GM23248 (cell line): ENCODE results near the gene GLYR1. TPM values are rescaled to one million over a fixed set of nuclear protein-coding genes. Genes with fewer than 3 reads are reported as not detected.
"Not testable (repeated sequence)": the region's sequence is repeated elsewhere in the genome, so short reads cannot be mapped to it uniquely, and the experiment has no call there.

ENCODE experiments used
- DNase-seq: peaks from one replicate; pipeline ENCODE4 v3.0.0-alpha.2; 2015
- H2AFZ ChIP-seq: fragments of 200-600 bp; sonication (generic); 2 replicates; pipeline ENCODE4 v1.6.1; 2016; ENCODE audit warnings: antibody characterized with exemption
- H3F3A ChIP-seq: fragments of 200-600 bp; sonication (generic); 2 replicates; pipeline ENCODE4 v1.6.1; 2016; ENCODE audit warnings: mild to moderate bottlenecking, antibody characterized with exemption, mixed run types; ENCODE audit not compliant: insufficient read depth
- H3K27ac ChIP-seq: fragments of 200-600 bp; sonication (generic); 2 replicates; pipeline ENCODE4 v1.5.1; 2016; ENCODE audit warnings: mild to moderate bottlenecking
- H3K27me3 ChIP-seq: fragments of 200-600 bp; sonication (generic); replicated peaks from 2 replicates; pipeline ENCODE4 v1.6.1; 2016; ENCODE audit warnings: mild to moderate bottlenecking; ENCODE audit not compliant: insufficient read depth
- H3K36me3 ChIP-seq: fragments of 200-600 bp; sonication (generic); 2 replicates; pipeline ENCODE4 v1.6.1; 2016; ENCODE audit warnings: low read depth, mild to moderate bottlenecking
- H3K4me1 ChIP-seq: fragments of 200-600 bp; sonication (generic); 2 replicates; pipeline ENCODE4 v1.6.1; 2016; ENCODE audit warnings: mild to moderate bottlenecking; ENCODE audit not compliant: insufficient read depth
- H3K4me2 ChIP-seq: fragments of 200-600 bp; sonication (generic); one replicate; pipeline ENCODE4 v1.6.1; 2016; ENCODE audit warnings: mild to moderate bottlenecking; ENCODE audit not compliant: unreplicated experiment
- H3K4me3 ChIP-seq: fragments of 200-600 bp; sonication (generic); 2 replicates; pipeline ENCODE4 v1.5.1; 2016; ENCODE audit warnings: mild to moderate bottlenecking
- H3K79me2 ChIP-seq: fragments of 200-600 bp; sonication (generic); 2 replicates; pipeline ENCODE4 v1.6.1; 2016; ENCODE audit warnings: mild to moderate bottlenecking; ENCODE audit not compliant: insufficient read depth
- H3K9ac ChIP-seq: fragments of 200-600 bp; sonication (generic); 2 replicates; pipeline ENCODE4 v1.6.1; 2016; ENCODE audit warnings: mild to moderate bottlenecking
- H3K9me2 ChIP-seq: fragments of 200-600 bp; sonication (generic); 2 replicates; pipeline ENCODE4 v1.6.1; 2016; ENCODE audit warnings: mixed run types, mild to moderate bottlenecking, moderate library complexity; ENCODE audit not compliant: insufficient read depth
- H3K9me3 ChIP-seq: fragments of 200-600 bp; sonication (generic); one replicate; pipeline ENCODE4 v1.6.1; 2017; ENCODE audit warnings: low read depth
- H4K20me1 ChIP-seq: fragments of 200-600 bp; sonication (generic); 2 replicates; pipeline ENCODE4 v1.6.0; 2016; ENCODE audit not compliant: insufficient read depth
- EZH2 ChIP-seq: fragments of 200-600 bp; sonication (generic); IDR thresholded peaks from 2 replicates; pipeline ENCODE4 v1.6.1; 2018; ENCODE audit warnings: antibody characterized with exemption, mild to moderate bottlenecking; ENCODE audit not compliant: insufficient read depth, poor library complexity, severe bottlenecking
- EZH2phosphoT487 ChIP-seq: fragments of 200-600 bp; sonication (generic); IDR thresholded peaks from 2 replicates; pipeline ENCODE4 v1.6.1; 2018; ENCODE audit warnings: antibody characterized with exemption, moderate library complexity, mild to moderate bottlenecking, low read depth; ENCODE audit not compliant: insufficient read depth
- WGBS, 2 experiments: methylation state at CpG; one replicate each; pipeline ENCODE4 v1.1.6; 2015 to 2017; ENCODE audit warnings: low lambda C conversion rate in 2 of 2, low coverage in 1 of 2; ENCODE audit errors: missing lambda C conversion rate in 2 of 2; 5-methylcytosine and 5-hydroxymethylcytosine counted together
- in situ Hi-C: fragments of 300-500 bp; cut with MboI; formaldehyde crosslinking; loops from 2 replicates; pipeline ENCODE4 v1.15.0; 2020
- polyA plus RNA-seq: library from polyadenylated mRNA; unstranded; fragments of >200 nt; fragmentation: Nextera tagmentation; extraction: Ambion mirVana; gene quantifications from 2 replicates; pipeline ENCODE4 v1.2.1, GENCODE V29; 2016
- total RNA-seq: library from RNA; depleted of rRNA; stranded (reverse); fragments of >200 nt; shearing (Covaris generic); gene quantifications from 2 replicates; pipeline ENCODE4 v1.2.3, GENCODE V29; 2014; rRNA removed

Gene GLYR1
- total RNA-seq (27.4 and 31.2 TPM in 2 replicates), polyA plus RNA-seq (36.6 and 39.9 TPM in 2 replicates)

GRCh38 chr16:4846901-4847773 is at the start of gene GLYR1, which contains the start of gene UBN1:
Gene GLYR1, minus strand, starts transcription at chr16:4847288. Its CDS starts 23 bp downstream, at chr16:4847265.
Gene UBN1, plus strand, starts transcription at chr16:4847481. Its CDS starts 5,437 bp downstream, at chr16:4852918.
- Histone ChIP-seq H3K36me3 (peaks cover 26% of the 10 kb centered on the region), H3K9me2 (no peaks in the 10 kb centered on the region), H4K20me1 (peaks cover 6% of the 10 kb centered on the region; the same call in 1 of the 2 replicates), H3K4me2 (peak within 1 kb of the TSS; percentile 99), H3K9me3 (no peaks in the 10 kb centered on the region), H3K4me1 (peaks cover 41% of the 10 kb centered on the region), H3K27ac (peak within 1 kb of the TSS; percentile 91), H3K79me2 (peaks cover 95% of the 10 kb centered on the region), H3F3A (peaks cover 33% of the 10 kb centered on the region), H3K4me3 (peak within 1 kb of the TSS; percentile 82), H3K9ac (peak within 1 kb of the TSS; percentile 94), H2AFZ (peak within 1 kb of the TSS; percentile 70), H3K27me3 (no peaks in the 10 kb centered on the region)
- TF ChIP-seq EZH2phosphoT487 (no peak), EZH2 (no peak)
- in situ Hi-C loops = no loop called here
- WGBS, 2 experiments = 1% methylated on average over 95 to 101 of the region's 126 CpGs
- peak; percentile 100 for DNase-seq

- H3K4me2 ChIP-seq, H3K27ac ChIP-seq, H4K20me1 ChIP-seq, H3K27me3 ChIP-seq, H3K4me1 ChIP-seq, H3K9me3 ChIP-seq, H3K9ac ChIP-seq, DNase-seq, H3K9me2 ChIP-seq, H3F3A ChIP-seq, H2AFZ ChIP-seq, H3K4me3 ChIP-seq, H3K79me2 ChIP-seq, H3K36me3 ChIP-seq, in situ Hi-C loops: not testable (repeated sequence)
- WGBS, 2 experiments = 88 to 89% methylated on average over 9 of the region's 9 CpGs
Measured at GRCh38 chr16:4896761-4897160, 49.7 kb upstream of the GLYR1 start.

- in situ Hi-C loops = no loop called here
- Histone ChIP-seq H4K20me1 (no peaks in the 10 kb centered on the region), H3F3A (no peaks in the 10 kb centered on the region), H3K27ac (no peak overlapping the region), H3K9me3 (no peaks in the 10 kb centered on the region), H3K9ac (no peak overlapping the region), H3K36me3 (no peaks in the 10 kb centered on the region), H3K4me1 (no peaks in the 10 kb centered on the region), H3K4me3 (no peak overlapping the region), H3K4me2 (no peak overlapping the region), H2AFZ (no peak overlapping the region), H3K79me2 (no peaks in the 10 kb centered on the region), H3K9me2 (no peaks in the 10 kb centered on the region), H3K27me3 (no peaks in the 10 kb centered on the region)
- TF ChIP-seq EZH2phosphoT487 = no peak
- TF ChIP-seq EZH2 = no peak
- WGBS, 2 experiments = 93 to 94% methylated on average over 13 of the region's 13 CpGs
- no peak for DNase-seq
Measured at GRCh38 chr16:4895366-4895765, 48.3 kb upstream of the GLYR1 start.

GRCh38 chr16:4894276-4895150 is 47.4 kb upstream of the GLYR1 start:
- H3K9ac ChIP-seq = no peak overlapping the region
- no peaks in the 10 kb centered on the region for H3K9me2 ChIP-seq
- in situ Hi-C loops = no loop called here
- no peak overlapping the region for H3K27ac ChIP-seq
- peak; percentile 17 for DNase-seq
- H3K27me3 ChIP-seq = no peaks in the 10 kb centered on the region
- no peaks in the 10 kb centered on the region for H4K20me1 ChIP-seq
- H3K36me3 ChIP-seq = no peaks in the 10 kb centered on the region
- H3K9me3 ChIP-seq = no peaks in the 10 kb centered on the region
- no peaks in the 10 kb centered on the region for H3K4me1 ChIP-seq
- no peaks in the 10 kb centered on the region for H3F3A ChIP-seq
- WGBS, 2 experiments = 87 to 92% methylated on average over 20 to 21 of the region's 22 CpGs
- no peaks in the 10 kb centered on the region for H3K79me2 ChIP-seq
- H2AFZ ChIP-seq = no peak overlapping the region
- no peak overlapping the region for H3K4me3 ChIP-seq
- TF ChIP-seq EZH2 (no peak), EZH2phosphoT487 (no peak)
- no peak overlapping the region for H3K4me2 ChIP-seq
